GM23338 (cell line): Measurements from ENCODE around the gene NUDC. TPM values are rescaled to one million over a fixed set of nuclear protein-coding genes. Genes with fewer than 3 reads are reported as not detected.

Experiments
- ATAC-seq: fragments of 200-7000 bp; cut with Tn5 transposase; 3 replicates; pipeline ENCODE4 v1.9.1; 2020
- DNase-seq: peaks from one replicate; pipeline ENCODE4 v3.0.0-alpha.2; 2015; ENCODE audit warnings: low spot score
- H2AFZ ChIP-seq: fragments of 200-600 bp; sonication (generic); 2 replicates; pipeline ENCODE4 v1.8.0; 2016; ENCODE audit warnings: antibody characterized with exemption, mild to moderate bottlenecking, moderate library complexity
- H3F3A ChIP-seq: fragments of 200-600 bp; sonication (generic); replicated peaks from 2 replicates; pipeline ENCODE4 v1.8.0; 2017; ENCODE audit warnings: antibody characterized with exemption, mixed run types, low read depth
- H3K27ac ChIP-seq: fragments of 200-600 bp; sonication (generic); 2 replicates; pipeline ENCODE4 v1.6.1; 2016; ENCODE audit warnings: low read depth
- H3K27me3 ChIP-seq: fragments of 200-600 bp; sonication (generic); 2 replicates; pipeline ENCODE4 v1.8.0; 2016; ENCODE audit warnings: mild to moderate bottlenecking, mixed run types, moderate library complexity; ENCODE audit not compliant: insufficient read depth
- H3K36me3 ChIP-seq: fragments of 200-600 bp; sonication (generic); 2 replicates; pipeline ENCODE4 v1.8.0; 2016; ENCODE audit warnings: mild to moderate bottlenecking; ENCODE audit not compliant: insufficient read depth
- H3K4me1 ChIP-seq: fragments of 200-600 bp; sonication (generic); 2 replicates; pipeline ENCODE4 v1.8.0; 2016; ENCODE audit warnings: mild to moderate bottlenecking, moderate library complexity; ENCODE audit not compliant: insufficient read depth
- H3K4me2 ChIP-seq: fragments of 200-600 bp; sonication (generic); 2 replicates; pipeline ENCODE4 v1.7.1; 2017; ENCODE audit warnings: mixed run types
- H3K4me3 ChIP-seq: fragments of 200-600 bp; sonication (generic); 2 replicates; pipeline ENCODE4 v1.6.1; 2016; ENCODE audit warnings: mixed run types
- H3K79me2 ChIP-seq: fragments of 200-600 bp; sonication (generic); replicated peaks from 2 replicates; pipeline ENCODE4 v1.8.0; 2017; ENCODE audit warnings: mild to moderate bottlenecking; ENCODE audit not compliant: insufficient read depth
- H3K9me2 ChIP-seq: fragments of 200-600 bp; sonication (generic); 2 replicates; pipeline ENCODE4 v1.8.0; 2017; ENCODE audit not compliant: insufficient read depth
- H4K20me1 ChIP-seq: fragments of 200-600 bp; sonication (generic); replicated peaks from 2 replicates; pipeline ENCODE4 v1.8.0; 2017; ENCODE audit warnings: mild to moderate bottlenecking; ENCODE audit not compliant: insufficient read depth
- H3K27ac Mint-ChIP-seq: 2 replicates; pipeline ENCODE4 v1.8.0; 2020; ENCODE audit warnings: inconsistent platforms, mild to moderate bottlenecking, moderate library complexity, mixed read lengths
- H3K27me3 Mint-ChIP-seq: 3 replicates; pipeline ENCODE4 v1.8.0; 2022; ENCODE audit warnings: low read depth, mild to moderate bottlenecking, moderate library complexity, mixed read lengths, inconsistent platforms; ENCODE audit not compliant: insufficient read depth, poor library complexity
- H3K36me3 Mint-ChIP-seq: 3 replicates; pipeline ENCODE4 v1.8.0; 2021; ENCODE audit warnings: low read depth, mild to moderate bottlenecking, inconsistent platforms, moderate library complexity, mixed read lengths
- H3K4me1 Mint-ChIP-seq: 3 replicates; pipeline ENCODE4 v1.8.0; 2020; ENCODE audit warnings: mild to moderate bottlenecking, inconsistent platforms, mixed read lengths
- H3K4me3 Mint-ChIP-seq: 3 replicates; pipeline ENCODE4 v1.8.0; 2021; ENCODE audit warnings: moderate library complexity, mild to moderate bottlenecking, inconsistent platforms, mixed read lengths
- H3K9me3 Mint-ChIP-seq: 3 replicates; pipeline ENCODE4 v1.8.0; 2020; ENCODE audit warnings: moderate library complexity, mild to moderate bottlenecking, inconsistent platforms, mixed read lengths
- CREB1 ChIP-seq: fragments of 250-450 bp; sonication (Bioruptor Pico); IDR thresholded peaks from 2 replicates; pipeline ENCODE4 v1.5.0; 2020; ENCODE audit warnings: low read depth, mild to moderate bottlenecking, moderate library complexity
- ETS1 ChIP-seq: IDR thresholded peaks from 2 replicates; pipeline ENCODE4 v1.6.1; 2016; ENCODE audit warnings: antibody characterized with exemption
- EZH2phosphoT487 ChIP-seq: fragments of 200-600 bp; sonication (generic); IDR thresholded peaks from one replicate; pipeline ENCODE4 v1.8.1; 2018; ENCODE audit warnings: antibody characterized with exemption; ENCODE audit not compliant: unreplicated experiment
- JUNB ChIP-seq: IDR thresholded peaks from one replicate; pipeline ENCODE4 v1.6.1; 2016; ENCODE audit warnings: antibody characterized with exemption; ENCODE audit not compliant: unreplicated experiment
- NANOG ChIP-seq: IDR thresholded peaks from 2 replicates; pipeline ENCODE4 v1.6.1; 2016; ENCODE audit warnings: antibody characterized with exemption, borderline replicate concordance
- ZNF114 ChIP-seq: fragments of 250-450 bp; sonication (Bioruptor Pico); IDR thresholded peaks from 2 replicates; pipeline ENCODE4 v1.5.0; 2020; ENCODE audit warnings: mild to moderate bottlenecking, moderate library complexity
- ZNF331 ChIP-seq: fragments of 250-450 bp; sonication (Bioruptor Pico); IDR thresholded peaks from 2 replicates; pipeline ENCODE4 v1.5.0; 2020; ENCODE audit warnings: low read depth, mild to moderate bottlenecking, moderate library complexity
- ZNF462 ChIP-seq: fragments of 250-450 bp; sonication (Bioruptor Pico); IDR thresholded peaks from 2 replicates; pipeline ENCODE4 v1.5.0; 2020; ENCODE audit warnings: mild to moderate bottlenecking, moderate library complexity
- polyA plus RNA-seq: library from polyadenylated mRNA; unstranded; fragments of >200 nt; fragmentation: Nextera tagmentation; extraction: Ambion mirVana; gene quantifications from 2 replicates; pipeline ENCODE4 v1.2.1, GENCODE V29; 2016
- total RNA-seq: library from RNA; depleted of rRNA; stranded (reverse); fragments of >200 nt; shearing (Covaris generic); gene quantifications from 2 replicates; pipeline ENCODE4 v1.2.3, GENCODE V29; 2014

NUDC gene
- total and polyA plus RNA-seq, 2 experiments from 2014 or later, result 96.2 to 224 TPM

GRCh38 chr1:26976621-26977510, 55.3 kb downstream of the NUDC start:
- H3K4me1 ChIP-seq, result peaks cover 7% of the 10 kb centered on the region; the same call in 1 of the 2 replicates
- DNase-seq (no peak), ATAC-seq (no peak)

More at GRCh38 chr1:26976621-26977510, 55.3 kb downstream of the NUDC start:
- Histone ChIP-seq H3F3A (0 out of 2 replicates have a peak, but pooled peaks cover 2% of the 10 kb centered on the region), H3K9me2 (no peaks in the 10 kb centered on the region), H2AFZ (no peak overlapping the region), H4K20me1 (no peaks in the 10 kb centered on the region), H3K4me3 (no peak overlapping the region), H3K79me2 (no peaks in the 10 kb centered on the region), H3K27ac (no peak overlapping the region), H3K4me2 (no peak overlapping the region), H3K27me3 (no peaks in the 10 kb centered on the region), H3K36me3 (no peaks in the 10 kb centered on the region)
- TF ChIP-seq NANOG (no peak), EZH2phosphoT487 (no peak), CREB1 (CRISPR knock-in tag) (no peak), ZNF114 (CRISPR knock-in tag) (no peak), ZNF331 (CRISPR knock-in tag) (no peak), ETS1 (no peak), ZNF462 (no peak), JUNB (no peak)
- Mint-ChIP-seq H3K4me3 (no peak overlapping the region), H3K9me3 (no peaks in the 10 kb centered on the region), H3K4me1 (peaks cover 11% of the 10 kb centered on the region), H3K36me3 (no peaks in the 10 kb centered on the region), H3K27me3 (peaks cover 8% of the 10 kb centered on the region), H3K27ac (no peak overlapping the region)
